NCI-H446 (cell line): Measurements from ENCODE around the gene LRCH4.

ENCODE experiments used
- DNase-seq, 2 experiments: peaks; one replicate each; lab custom pipeline; 2025; lab: John Stamatoyannopoulos, UW

The LRCH4 gene

DNA sequence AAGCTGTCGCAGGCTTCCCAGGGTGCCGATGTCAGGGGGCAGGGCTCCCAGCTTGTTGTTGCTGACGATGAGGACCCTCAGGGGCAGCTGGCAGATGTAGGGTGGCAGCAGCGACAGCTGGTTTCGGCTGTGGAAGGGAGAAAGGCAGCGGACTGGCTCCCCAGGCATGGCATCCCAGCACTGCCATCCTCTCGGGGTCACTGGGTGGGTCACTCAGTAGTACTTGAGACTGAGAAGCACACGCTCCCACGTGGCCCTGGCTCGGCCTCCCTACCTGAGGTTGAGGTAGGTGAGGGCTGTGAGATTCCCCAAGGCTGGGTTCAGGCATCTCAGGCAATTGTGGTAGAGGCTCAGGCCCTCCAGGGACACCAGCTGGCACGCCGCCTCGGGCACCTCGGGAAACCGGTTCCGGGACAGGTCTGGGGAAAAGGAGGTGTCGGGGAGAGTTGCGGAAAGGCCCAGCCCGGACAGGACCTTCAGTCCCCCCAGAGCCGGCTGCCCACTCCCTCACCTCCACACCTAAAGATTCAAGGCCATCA is 3.8 kb downstream of the LRCH4 start:
- DNase-seq, result no peak

- no peak for DNase-seq
These were observed 5.3 kb downstream of the LRCH4 start for GRCh38 chr7:100580466-100581283.

DNA sequence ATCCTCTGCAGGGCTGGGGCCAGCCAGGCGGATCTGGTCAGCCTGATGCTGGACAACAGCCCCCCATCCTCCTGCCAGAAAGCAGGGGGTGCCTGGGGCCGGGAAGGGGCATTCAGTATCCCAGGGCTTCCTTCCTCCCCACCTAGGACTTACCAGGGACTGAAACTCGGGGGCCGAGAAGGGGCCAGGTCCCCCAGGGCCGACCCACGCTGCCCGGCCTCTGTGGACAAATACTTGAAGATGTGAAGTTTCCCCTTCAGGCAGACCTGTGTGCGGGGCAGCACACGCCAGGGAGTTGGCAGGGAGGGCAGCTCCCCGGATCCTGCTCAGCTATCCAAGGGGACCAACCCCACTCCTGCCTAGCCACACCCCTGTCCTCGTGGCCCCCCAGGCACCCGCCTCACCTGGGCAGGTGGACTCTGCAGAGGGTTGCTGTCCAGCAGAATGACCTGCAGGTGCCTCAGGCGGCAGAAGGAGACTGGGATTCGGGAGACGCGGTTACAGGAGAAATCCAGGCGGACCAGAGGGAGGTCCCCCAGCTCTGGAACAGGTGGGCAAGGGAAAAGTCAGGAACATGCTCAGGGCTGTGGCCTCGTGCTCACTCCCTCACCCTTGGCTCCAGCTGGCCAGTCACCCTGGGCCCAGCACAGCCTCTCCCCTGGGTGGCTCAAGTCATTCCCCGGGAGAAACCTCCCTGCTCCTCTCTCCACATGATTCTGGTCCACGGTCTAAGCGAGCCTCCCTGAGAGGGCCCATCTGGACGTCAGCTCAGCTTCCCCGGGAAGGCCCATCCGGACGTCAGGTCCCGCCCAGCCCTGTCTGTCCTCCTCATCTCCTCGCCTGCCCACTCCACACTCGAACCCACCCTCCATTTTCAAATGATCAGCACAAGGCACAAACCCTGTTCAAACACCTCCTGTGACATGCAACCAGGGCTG is 7.4 kb downstream of the LRCH4 start:
- DNase-seq, result no peak

DNA sequence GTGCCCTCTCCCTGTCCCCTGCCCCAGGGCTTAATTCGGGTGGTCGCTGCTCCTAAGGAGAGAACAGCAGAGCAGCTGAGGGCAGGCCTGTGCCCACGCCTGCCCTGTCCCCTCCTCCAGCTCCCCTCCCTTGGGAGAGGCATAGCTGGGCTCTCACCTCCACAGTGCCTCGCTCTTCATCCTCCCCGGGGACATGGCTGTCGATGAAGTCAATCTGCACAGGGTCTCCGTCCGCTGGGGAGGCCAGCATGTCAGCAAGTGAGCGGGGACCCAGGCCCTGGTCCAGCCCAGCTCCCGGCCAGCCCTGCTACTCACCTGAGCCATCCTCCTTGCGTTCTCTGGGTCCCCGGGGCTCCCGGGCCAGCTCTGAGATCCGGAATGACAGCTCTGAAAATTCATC is 8.4 kb downstream of the LRCH4 start:
- no peak for DNase-seq

DNA sequence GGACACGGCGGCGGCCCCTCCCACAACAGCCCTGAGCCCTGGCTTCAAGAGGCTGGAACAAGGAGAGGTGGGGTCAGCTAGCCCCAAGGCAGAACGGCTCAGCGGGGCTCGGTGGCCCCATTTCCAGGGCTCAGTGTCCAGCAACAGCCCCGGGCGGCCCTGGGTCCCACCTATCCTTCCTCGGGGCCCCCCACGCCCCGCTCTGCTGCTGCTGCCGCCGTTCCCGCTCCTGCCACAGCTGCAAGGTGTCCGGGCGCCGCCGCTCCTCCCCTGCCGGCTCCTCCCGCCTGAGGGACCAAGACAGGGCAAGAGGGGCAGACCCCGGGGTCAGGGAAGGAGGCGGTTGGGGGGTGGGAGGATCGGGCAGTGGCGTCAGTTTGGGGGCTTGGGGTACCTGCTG is 8.8 kb downstream of the LRCH4 start:
- DNase-seq, result no peak

DNA sequence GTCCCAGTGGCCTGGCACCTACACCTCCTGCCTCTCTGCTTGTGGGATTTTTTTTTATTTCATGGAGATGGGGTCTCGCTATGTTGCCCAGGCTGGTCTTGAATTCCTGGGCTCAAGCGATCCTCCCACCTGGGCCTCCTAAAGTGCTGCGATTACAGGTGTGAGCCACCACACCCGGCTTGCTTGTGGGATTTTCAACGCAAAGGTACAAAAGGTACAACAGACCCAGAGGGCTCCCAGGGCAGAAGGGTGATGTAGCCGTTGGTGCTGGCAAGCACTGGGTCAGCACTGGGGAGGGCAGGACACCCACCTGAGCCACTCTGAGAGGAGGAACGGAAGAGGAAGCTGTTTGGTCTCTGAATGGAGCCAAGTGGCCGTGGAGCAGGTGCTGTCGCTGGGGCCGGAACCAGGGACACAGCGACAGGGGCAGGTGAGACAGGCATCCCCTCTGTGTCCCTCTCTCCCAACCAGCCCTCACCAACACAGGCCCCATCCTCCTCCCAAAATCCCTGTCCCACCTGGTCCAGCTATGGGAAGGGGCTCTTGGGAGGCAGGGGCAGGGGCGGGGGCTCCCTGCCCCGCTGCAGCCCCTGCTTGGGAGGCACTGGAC is 9.4 kb downstream of the LRCH4 start:
- no peak for DNase-seq

- no peak for DNase-seq
These were observed 10.1 kb downstream of the LRCH4 start for GRCh38 chr7:100575746-100576383.

GRCh38 chr7:100575206-100575631 is 10.7 kb downstream of the LRCH4 start:
- no peak for DNase-seq

DNA sequence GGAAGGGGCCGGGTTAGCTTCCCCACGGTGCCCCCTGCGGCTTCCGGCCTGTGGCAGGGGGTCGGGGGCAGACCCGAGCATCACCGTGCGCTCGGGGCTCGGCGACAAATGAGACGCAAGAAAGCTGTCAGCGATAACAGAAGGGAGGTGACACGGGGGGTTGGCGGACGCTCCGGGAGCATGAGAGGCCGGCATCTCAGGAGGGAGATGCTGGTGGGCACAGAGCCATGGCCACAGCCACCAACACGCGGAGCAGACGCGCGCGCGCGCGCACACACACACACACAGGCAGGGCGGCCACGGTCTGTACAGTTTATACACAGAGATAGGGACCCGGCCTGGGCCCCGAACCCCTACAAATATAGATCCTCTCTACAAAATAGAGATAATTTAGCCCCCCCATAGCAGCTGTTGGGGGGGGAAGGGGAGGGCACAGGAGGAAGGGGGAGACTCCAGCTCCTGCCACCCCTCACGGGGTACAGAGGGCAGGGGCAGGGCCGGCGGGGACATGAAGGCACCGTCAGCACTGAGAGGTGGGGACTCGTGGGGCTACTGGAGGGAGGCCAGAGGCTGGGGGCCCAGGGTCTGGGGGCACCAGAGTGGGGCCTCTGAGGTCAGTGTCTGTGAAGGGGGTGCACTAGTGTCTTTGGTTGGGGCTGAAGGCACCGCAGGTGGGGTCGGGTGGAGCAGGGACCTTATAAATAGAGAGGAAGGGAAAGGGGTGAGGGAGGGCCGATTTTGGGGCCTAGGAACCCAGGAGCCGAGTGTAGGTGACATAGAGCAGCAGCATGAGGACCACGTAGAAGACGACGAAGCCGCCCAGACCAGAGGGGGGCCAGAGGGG is 11.3 kb downstream of the LRCH4 start:
- no peak for DNase-seq

DNA sequence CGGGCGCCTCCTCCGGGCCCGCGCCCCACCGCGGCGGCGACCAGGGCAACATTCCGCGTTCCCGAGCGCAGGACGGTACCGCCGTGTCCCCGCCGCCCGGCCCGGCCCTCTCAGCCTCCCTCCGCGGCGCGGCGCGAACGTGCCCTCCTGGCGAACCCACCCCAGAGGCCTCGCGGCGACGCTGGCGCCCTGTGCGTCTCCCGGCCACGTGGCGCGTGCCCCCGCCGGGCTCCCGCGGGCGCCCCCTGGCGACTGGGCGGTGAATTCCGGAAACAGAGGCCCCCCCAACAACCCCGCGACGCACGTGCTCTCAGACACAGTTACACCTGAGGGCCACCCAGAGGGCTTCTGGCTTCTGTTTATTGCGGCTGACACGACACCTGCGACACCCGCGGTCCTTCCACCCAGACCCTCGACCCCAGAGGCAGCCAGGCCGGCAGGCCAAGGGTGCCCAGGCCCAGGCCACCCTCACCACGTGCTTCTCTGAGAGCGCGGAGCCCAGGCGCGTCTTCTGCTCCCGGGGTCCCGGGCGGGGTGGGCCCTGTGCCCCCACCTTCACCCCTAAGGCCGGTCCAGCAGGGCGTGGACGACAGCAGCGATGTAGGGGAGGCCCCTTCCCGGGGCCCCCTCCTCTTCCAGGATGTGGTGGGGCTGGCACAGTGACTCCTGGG is 12.1 kb downstream of the LRCH4 start, which contains the start of gene SAP25:
TSS of gene SAP25 (minus strand) at position 210 of the 671 bp plus-strand sequence. CDS start at position 52, 158 bp downstream.
- no peak for DNase-seq

GRCh38 chr7:100572949-100573675 is 12.8 kb downstream of the LRCH4 start:
- DNase-seq, result no peak

GRCh38 chr7:100572281-100572948 is 13.5 kb downstream of the LRCH4 start:
- DNase-seq, result no peak

DNA sequence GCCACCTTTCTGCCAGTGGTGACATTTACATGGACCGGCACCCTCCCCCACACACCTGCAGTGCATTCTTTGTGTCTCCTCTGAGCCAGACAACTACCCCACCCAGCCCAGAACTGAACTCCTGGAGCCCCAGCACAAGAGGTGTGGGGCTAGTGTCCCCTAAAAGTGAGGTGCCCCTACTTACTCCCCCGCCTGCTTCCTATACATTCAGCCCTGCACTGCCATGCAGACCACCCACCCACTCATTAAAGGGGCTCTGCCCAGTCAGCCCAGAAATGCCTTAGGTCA is 14.2 kb downstream of the LRCH4 start:
- no peak for DNase-seq

DNA sequence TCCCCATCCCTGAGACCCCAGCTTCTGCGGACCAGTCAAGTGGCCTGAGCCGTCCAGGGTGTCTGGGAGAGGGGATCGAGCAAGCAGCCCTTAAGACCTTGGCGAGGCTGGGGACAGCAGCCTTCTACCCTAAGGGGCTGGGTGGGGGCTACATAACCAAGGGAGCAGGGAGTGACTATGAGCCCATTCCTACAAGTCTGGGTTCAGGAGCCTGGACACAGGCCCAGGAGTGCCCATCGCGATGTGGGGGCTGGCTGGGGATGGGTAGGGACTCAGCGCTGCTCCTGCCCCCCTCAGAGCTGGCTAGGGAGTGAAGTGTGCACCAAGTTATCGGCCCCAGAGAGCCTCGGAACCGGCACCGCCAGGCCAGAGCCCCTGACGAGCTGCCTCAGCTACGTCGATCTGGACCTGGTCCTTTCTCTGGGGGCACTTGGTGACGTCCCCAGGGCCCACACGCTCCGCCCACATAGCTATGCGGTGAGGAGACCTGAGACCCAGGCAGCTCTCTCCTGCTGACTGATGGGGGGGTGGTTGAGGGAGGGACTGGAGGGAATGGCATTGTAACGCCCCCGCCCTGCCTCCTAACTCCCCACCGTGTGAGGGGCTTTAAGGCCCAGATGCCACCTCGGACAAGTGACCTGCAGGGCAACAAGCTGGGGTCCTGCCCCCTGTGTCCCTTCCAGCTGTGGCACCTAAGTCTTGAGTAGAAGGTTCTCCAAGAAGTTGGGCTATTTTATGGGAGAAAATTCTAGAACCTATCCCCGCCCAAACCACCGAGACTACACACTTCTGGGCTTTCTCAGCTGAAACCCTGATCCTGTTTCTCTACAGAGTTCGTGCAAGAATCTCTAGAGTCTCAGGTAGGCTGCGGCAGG is 14.7 kb downstream of the LRCH4 start:
- no peak for DNase-seq

GRCh38 chr7:100568896-100569844 is 16.8 kb downstream of the LRCH4 start:
- DNase-seq, result no peak

DNA sequence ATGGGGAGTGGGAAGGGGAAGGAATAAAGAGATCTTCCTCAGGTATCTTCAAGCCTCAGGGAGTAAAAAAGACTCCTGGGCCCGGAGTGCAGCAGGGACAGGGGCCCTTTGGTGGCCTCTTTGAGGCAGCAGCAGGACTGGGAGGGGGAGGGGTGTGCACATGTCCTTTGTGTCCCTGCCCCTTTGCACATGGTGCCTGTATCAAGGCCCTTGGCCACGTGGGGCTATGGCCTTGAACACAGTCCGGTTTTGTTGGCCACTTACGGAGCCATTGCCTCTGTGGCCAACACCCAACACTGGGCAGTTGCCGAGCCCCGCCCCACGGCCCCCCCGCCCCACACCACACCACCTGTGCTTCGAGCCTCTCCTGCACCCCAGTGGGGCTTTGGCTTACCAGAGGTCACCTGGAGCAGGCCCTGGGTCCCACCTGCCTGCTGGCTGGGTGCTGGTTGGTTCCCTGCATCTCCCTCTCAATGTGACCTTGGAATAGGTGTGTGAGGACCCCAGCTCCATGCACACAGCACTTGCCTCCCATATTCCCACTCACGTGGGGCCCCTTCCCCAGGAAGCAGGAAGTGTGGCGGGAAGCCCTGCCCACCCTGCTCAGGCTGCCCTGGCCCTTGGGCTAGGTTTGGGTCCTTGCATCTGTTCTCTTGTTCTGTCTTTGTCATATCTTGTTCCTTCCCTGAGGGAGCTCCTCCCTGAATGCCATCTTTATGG is 17.6 kb downstream of the LRCH4 start:
- DNase-seq, result no peak
